ENCODE measurements around the gene SPATA13.
A peak's percentile ranks its signal among the peaks of the same experiment; 100 is the strongest.

Gene SPATA13

DNA sequence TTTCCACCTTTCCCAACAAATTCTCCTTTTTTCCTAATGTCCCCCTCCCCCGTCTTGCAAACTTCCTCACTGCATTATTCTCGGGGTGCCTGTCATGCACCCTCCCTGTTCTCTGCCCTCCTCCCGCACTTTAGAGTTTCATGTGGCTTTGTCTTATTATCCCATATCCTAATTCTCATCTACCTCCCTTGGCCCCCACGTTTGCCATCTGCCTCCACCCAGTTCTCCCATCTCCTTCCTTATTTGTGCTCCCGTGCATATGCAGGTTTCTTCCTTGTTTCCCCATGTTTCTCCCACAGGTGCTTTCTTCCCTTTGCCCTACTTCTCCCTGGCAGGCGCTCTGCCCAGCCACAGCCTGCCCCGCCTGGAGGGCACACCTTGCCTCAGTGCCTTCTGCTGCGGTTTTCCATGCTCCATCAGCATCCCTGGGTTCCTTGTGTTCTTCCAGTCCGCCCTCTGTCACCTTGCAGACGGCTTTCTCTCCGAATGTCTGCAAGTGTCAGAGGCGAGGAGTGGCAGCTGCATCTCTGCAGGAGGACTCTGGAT lies 1.5 kb downstream of the SPATA13 start:
- Histone ChIP-seq H3K9ac (ENCODE audit: low read length) (peak overlapping the region; percentile 80; the same call in 1 of the 2 replicates), H3K36me3 (replicated peaks; ENCODE audit: low read depth, low read length) (no peaks in the 10 kb centered on the region), H3K79me2 (ENCODE audit: low read length) (peaks cover 4% of the 10 kb centered on the region; the same call in 1 of the 2 replicates), H3K27ac (ENCODE audit: low read length) (no peak overlapping the region), H3K4me2 (ENCODE audit: low read length) (peak overlapping the region; percentile 83), H3K9me3 (ENCODE audit: insufficient read depth, low read length) (no peaks in the 10 kb centered on the region), H4K20me1 (ENCODE audit: insufficient read depth, low read length) (peaks cover 7% of the 10 kb centered on the region), H2AFZ (ENCODE audit: low read depth, low read length) (no peak overlapping the region), H3K4me1 (ENCODE audit: low read length) (peaks cover 13% of the 10 kb centered on the region), H3K4me3 (ENCODE audit: low read length) (peak overlapping the region; percentile 90), H3K27me3 (ENCODE audit: low read depth, low read length) (peaks cover 3% of the 10 kb centered on the region)
- TF ChIP-seq, protein P1, sequence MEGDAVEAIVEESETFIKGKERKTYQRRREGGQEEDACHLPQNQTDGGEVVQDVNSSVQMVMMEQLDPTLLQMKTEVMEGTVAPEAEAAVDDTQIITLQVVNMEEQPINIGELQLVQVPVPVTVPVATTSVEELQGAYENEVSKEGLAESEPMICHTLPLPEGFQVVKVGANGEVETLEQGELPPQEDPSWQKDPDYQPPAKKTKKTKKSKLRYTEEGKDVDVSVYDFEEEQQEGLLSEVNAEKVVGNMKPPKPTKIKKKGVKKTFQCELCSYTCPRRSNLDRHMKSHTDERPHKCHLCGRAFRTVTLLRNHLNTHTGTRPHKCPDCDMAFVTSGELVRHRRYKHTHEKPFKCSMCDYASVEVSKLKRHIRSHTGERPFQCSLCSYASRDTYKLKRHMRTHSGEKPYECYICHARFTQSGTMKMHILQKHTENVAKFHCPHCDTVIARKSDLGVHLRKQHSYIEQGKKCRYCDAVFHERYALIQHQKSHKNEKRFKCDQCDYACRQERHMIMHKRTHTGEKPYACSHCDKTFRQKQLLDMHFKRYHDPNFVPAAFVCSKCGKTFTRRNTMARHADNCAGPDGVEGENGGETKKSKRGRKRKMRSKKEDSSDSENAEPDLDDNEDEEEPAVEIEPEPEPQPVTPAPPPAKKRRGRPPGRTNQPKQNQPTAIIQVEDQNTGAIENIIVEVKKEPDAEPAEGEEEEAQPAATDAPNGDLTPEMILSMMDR (IDR thresholded peaks at IDR 0.05; ENCODE audit: low read depth, low read length), result no peak
- no peak for TF ChIP-seq EZH2phosphoT487 (IDR thresholded peaks at IDR 0.05; ENCODE audit: low read depth)

DNA sequence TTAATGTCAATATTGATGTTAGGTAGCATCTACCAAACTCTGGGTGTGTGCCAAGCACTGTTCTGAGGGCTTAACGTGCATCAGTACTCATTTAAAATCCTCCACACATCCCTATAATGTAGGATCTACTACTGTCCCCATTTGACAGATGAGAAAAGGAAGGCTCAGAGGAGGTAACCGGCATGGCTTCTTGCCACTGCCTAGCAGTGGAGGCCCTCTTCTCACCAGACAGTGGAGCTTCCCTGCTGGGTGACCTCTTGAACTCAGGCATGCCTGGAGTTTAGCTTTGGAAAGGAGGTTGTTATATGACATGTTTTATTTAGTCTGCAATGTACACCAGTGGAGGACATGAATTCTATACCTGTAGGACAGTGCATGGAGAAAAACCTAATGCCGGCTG lies 2.1 kb downstream of the SPATA13 start:
- Histone ChIP-seq H3K4me2 (ENCODE audit: low read length) (no peak overlapping the region), H3K4me3 (ENCODE audit: low read length) (no peak overlapping the region), H3K27me3 (ENCODE audit: low read depth, low read length) (peaks cover 3% of the 10 kb centered on the region), H4K20me1 (ENCODE audit: insufficient read depth, low read length) (peaks cover 7% of the 10 kb centered on the region), H3K27ac (ENCODE audit: low read length) (no peak overlapping the region), H3K9ac (ENCODE audit: low read length) (no peak overlapping the region), H3K4me1 (ENCODE audit: low read length) (peaks cover 13% of the 10 kb centered on the region), H3K36me3 (replicated peaks; ENCODE audit: low read depth, low read length) (no peaks in the 10 kb centered on the region), H3K79me2 (ENCODE audit: low read length) (peaks cover 4% of the 10 kb centered on the region; the same call in 1 of the 2 replicates), H3K9me3 (ENCODE audit: insufficient read depth, low read length) (no peaks in the 10 kb centered on the region), H2AFZ (ENCODE audit: low read depth, low read length) (no peak overlapping the region)
- TF ChIP-seq, protein P1 (IDR thresholded peaks at IDR 0.05; ENCODE audit: low read depth, low read length), result no peak
- no peak for TF ChIP-seq EZH2phosphoT487 (IDR thresholded peaks at IDR 0.05; ENCODE audit: low read depth)

DNA sequence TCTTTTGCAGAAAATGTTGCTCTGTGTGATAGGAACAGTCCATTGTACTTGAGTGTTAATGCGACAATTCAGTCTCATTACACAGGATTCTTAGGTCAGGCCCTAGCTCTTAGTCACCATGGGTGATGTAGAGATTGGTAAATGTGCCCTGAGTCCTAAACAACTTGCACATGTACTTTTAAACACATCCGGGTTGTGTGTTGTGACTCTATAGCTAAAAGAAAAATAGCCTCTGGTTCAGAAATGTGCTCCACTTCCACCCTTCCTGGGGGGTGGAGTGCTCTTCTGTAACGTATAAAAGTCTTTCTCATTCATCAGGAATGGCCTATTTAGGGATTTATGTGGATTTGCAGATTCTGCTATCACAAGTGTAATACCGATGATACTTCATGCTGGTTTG lies 5.2 kb downstream of the SPATA13 start:
- Histone ChIP-seq H2AFZ (ENCODE audit: low read depth, low read length) (no peak overlapping the region), H3K4me3 (ENCODE audit: low read length) (no peak overlapping the region), H4K20me1 (ENCODE audit: insufficient read depth, low read length) (peaks cover 7% of the 10 kb centered on the region), H3K4me2 (ENCODE audit: low read length) (no peak overlapping the region), H3K79me2 (ENCODE audit: low read length) (peaks cover 4% of the 10 kb centered on the region; the same call in 1 of the 2 replicates), H3K36me3 (replicated peaks; ENCODE audit: low read depth, low read length) (no peaks in the 10 kb centered on the region), H3K4me1 (ENCODE audit: low read length) (peaks cover 5% of the 10 kb centered on the region), H3K27me3 (ENCODE audit: low read depth, low read length) (no peaks in the 10 kb centered on the region; the same call in 1 of the 2 replicates), H3K9me3 (ENCODE audit: insufficient read depth, low read length) (no peaks in the 10 kb centered on the region), H3K9ac (ENCODE audit: low read length) (no peak overlapping the region), H3K27ac (ENCODE audit: low read length) (no peak overlapping the region)
- TF ChIP-seq, protein P1 (IDR thresholded peaks at IDR 0.05; ENCODE audit: low read depth, low read length), result no peak
- TF ChIP-seq EZH2phosphoT487 (IDR thresholded peaks at IDR 0.05; ENCODE audit: low read depth), result no peak

DNA sequence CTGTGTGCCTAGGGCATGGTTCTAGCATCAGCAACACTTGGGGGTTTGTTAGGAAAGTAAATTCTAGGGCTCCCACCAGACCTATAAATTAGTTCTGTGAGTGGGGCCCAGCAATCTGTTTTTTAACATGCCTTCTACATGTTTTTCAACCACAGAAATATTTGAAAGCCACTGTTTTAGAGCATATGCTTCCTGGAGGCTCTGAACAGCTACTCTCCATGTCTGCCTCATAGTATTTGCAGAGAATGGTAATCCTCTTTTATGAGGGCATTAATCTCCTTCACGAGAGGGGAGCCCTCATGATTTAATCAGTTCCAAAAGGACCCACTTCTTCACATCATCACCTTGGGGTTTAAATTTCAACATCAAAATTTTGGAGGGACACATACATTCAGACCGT lies 6.0 kb downstream of the SPATA13 start:
- Histone ChIP-seq H3K4me2 (ENCODE audit: low read length) (no peak overlapping the region), H4K20me1 (ENCODE audit: insufficient read depth, low read length) (peaks cover 7% of the 10 kb centered on the region), H3K9me3 (ENCODE audit: insufficient read depth, low read length) (no peaks in the 10 kb centered on the region), H3K36me3 (replicated peaks; ENCODE audit: low read depth, low read length) (no peaks in the 10 kb centered on the region), H3K27ac (ENCODE audit: low read length) (no peak overlapping the region), H2AFZ (ENCODE audit: low read depth, low read length) (no peak overlapping the region), H3K4me3 (ENCODE audit: low read length) (no peak overlapping the region), H3K4me1 (ENCODE audit: low read length) (peaks cover 4% of the 10 kb centered on the region), H3K79me2 (ENCODE audit: low read length) (peaks cover 4% of the 10 kb centered on the region; the same call in 1 of the 2 replicates), H3K27me3 (ENCODE audit: low read depth, low read length) (no peaks in the 10 kb centered on the region; the same call in 1 of the 2 replicates), H3K9ac (ENCODE audit: low read length) (no peak overlapping the region)
- no peak for TF ChIP-seq EZH2phosphoT487 (IDR thresholded peaks at IDR 0.05; ENCODE audit: low read depth)
- TF ChIP-seq, protein P1 (IDR thresholded peaks at IDR 0.05; ENCODE audit: low read depth, low read length), result no peak

All from OCI-LY3 (cell line).